ENCODE measurements around the gene GRID2. TPM values are rescaled to one million over a fixed set of nuclear protein-coding genes. Genes with fewer than 3 reads are reported as not detected.

Gene GRID2
- total RNA-seq, 1 experiment from 2014 or later: not detected

DNA sequence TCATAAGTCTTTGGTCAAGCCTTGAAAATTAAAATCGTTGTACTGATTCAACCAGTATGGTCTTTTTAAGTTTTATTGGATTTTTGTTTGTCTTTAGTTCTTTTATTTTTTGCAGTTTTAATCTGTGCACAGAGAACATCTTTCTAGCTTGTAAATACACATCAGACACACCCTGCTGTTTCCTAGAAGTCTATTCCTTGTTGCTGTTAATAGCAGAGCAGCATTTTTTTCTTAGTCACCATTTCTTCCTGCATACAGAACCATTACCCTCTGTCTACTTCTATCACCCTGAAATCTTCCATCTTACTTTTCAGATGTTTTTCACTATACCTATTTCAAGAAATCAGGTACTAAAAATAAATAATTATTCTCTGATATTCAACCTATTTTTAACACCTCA lies 375.4 kb downstream of the GRID2 start:
- DNase-seq (ENCODE audit: low read depth): no peak

DNA sequence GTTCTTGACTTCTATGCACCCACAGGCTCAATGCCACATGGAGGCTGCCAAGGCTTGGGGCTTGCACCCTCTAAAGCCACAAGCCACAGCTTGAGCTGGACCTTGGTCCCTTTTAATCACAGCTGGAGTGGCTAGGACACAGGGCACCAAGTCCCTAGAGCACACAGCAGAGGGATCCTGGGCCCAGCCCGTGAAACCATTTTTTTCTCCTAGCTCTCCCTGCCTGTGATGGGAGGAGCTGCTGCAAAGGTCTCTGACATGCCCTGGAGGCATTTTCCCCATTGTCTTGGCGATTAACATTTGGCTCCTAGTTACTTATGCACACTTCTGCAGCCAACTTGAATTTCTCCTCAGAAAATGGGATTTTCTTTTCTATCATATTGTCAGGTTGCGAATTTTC lies 410.9 kb downstream of the GRID2 start:
- no peak for DNase-seq (ENCODE audit: low read depth)

GRCh38 chr4:92733231-92733630 lies 429.5 kb downstream of the GRID2 start:
- no peak for DNase-seq (ENCODE audit: low read depth)

DNA sequence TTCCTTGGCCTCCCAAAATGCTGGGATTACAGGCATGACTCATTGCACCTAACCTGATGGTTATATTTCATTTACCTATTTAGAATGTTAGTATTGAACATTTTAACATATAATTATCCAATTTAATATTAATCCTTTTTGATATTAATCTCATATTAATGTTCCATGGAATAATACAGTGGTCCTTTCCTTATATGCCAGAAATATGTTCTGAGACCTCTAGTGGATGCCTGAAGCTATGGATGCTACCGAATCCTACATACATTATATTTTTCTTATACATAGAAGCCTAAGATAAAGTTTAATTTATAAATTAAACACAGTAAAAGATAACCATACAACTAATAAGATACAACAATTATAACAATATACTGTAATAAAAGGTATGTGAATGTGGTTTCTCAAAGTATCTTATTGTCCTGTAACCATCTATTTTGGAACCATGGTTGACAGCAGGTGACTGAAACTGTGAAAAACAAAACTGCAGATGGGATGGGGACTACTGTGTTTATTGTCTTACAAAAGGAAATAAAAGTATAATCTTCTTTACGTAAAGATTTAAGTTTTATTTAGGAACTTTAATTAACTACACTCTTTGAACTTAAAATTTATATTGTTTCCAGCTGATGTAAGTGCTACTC lies 431.4 kb downstream of the GRID2 start:
- DNase-seq (ENCODE audit: low read depth): no peak

- DNase-seq (ENCODE audit: low read depth): no peak
Observed at GRCh38 chr4:92760433-92760832, 456.7 kb downstream of the GRID2 start.

GRCh38 chr4:92776080-92776479 lies 472.3 kb downstream of the GRID2 start:
- no peak for DNase-seq (ENCODE audit: low read depth)

- DNase-seq (ENCODE audit: low read depth): no peak
Observed at GRCh38 chr4:92789741-92790140, 486.0 kb downstream of the GRID2 start.

DNA sequence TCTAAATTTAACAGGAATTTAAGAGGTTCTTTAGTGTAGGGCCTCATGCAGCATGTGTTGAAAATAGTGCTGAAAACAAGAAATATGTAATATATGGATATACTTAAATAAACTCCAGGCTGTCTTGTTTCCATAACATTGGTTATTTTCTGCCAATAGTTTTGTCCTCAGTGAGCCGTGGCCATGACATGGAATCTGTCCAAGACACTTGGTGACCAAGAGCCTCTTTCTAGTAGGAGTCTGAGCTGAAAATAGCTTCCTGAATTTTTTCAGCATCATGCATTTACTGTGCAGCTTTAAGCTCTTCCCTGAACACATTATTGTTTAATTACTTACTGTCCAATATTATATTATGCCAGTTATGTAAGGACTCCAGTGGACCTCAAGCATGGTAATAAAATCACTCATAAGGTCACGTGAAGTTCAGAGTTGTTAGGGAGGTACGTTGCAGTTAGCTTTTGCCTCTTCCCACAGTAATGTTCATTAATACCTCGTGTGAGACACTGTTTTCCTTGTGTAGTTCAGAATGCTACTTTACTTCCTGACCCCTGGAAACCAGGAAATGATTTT lies 488.2 kb downstream of the GRID2 start:
- DNase-seq (ENCODE audit: low read depth): no peak

GRCh38 chr4:92809381-92809780 lies 505.6 kb downstream of the GRID2 start:
- DNase-seq (ENCODE audit: low read depth): no peak

GRCh38 chr4:92812652-92813051 lies 508.9 kb downstream of the GRID2 start:
- no peak for DNase-seq (ENCODE audit: low read depth)

GRCh38 chr4:92814677-92815076 lies 510.9 kb downstream of the GRID2 start:
- DNase-seq (ENCODE audit: low read depth): no peak

DNA sequence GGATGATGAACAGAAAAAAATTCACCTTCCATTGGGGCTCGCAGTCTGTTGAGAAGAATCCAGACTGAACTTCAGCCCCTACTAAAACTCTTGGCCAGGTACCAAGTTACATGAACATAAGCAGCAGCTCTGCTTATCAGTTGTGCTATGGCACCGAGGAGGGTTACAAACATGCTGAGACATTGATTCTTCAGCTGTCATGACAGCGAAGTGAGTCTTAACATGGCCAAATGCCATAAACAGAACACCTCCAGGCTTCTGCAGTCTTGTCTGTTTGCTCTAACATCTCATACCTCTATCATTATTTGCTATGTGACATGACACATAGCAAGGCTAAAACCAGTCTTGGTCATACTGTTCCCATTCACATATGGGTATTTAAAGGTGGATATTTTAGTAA lies 521.5 kb downstream of the GRID2 start:
- no peak for DNase-seq (ENCODE audit: low read depth)

- no peak for DNase-seq (ENCODE audit: low read depth)
Observed at GRCh38 chr4:92825791-92826190, 522.0 kb downstream of the GRID2 start.

DNA sequence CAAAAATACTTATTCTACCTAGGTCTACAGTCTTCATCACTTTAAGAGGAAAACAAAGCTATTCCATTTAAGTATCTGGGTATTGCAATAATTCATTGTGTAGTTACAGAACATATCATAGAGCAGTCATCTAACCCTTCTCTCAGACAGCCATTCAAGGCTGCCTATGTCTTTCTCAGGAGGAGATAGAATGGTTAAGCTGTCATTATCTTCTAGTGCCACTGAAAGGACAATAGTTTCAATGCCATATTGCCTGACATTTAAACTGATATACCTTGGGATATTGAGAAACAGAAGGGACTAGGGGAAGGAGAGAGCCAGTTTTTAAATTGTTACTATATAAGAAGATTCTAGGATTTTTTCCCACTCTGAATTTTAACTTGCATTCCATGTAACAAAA lies 527.0 kb downstream of the GRID2 start:
- DNase-seq (ENCODE audit: low read depth): no peak

DNA sequence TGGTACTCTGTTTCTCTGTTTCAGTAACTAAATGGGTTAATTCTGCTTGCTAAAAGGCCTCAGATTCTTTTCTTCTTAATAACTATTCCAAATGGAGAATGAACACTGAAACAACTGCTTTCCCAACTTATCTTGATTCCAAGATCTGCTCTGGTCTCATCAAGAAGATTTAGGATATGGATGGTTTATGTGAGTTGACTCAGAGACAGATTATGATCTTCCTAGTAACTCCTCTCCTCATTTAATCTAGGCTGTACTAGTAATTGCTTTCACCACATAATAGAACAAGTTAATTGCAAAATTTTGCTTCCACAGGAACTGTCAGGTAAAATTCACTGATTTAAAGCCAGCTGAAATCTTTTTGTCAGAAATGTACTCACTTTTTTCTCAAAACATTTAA lies 537.1 kb downstream of the GRID2 start:
- no peak for DNase-seq (ENCODE audit: low read depth)

DNA sequence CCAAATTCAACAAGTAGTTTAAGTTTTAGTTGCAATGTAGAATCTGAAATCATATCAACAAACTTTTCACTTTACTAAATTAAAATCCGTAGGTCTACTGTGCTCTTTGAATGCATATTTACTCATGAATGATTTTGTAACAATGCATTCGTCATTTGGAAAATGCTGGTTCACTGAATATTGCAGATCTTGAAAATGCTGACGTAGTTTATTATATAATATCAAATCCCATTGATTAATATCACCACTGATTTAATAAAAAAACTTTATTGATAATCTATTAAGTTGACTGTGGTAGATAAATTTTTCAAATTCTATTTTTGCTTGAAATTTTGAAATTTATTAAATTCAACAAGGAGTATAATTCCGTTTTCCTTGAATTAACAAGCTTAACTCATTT lies 540.0 kb downstream of the GRID2 start:
- DNase-seq (ENCODE audit: low read depth): no peak

GRCh38 chr4:92847026-92847425 lies 543.3 kb downstream of the GRID2 start:
- no peak for DNase-seq (ENCODE audit: low read depth)

GRCh38 chr4:92862509-92862908 lies 558.7 kb downstream of the GRID2 start:
- DNase-seq (ENCODE audit: low read depth): no peak

DNA sequence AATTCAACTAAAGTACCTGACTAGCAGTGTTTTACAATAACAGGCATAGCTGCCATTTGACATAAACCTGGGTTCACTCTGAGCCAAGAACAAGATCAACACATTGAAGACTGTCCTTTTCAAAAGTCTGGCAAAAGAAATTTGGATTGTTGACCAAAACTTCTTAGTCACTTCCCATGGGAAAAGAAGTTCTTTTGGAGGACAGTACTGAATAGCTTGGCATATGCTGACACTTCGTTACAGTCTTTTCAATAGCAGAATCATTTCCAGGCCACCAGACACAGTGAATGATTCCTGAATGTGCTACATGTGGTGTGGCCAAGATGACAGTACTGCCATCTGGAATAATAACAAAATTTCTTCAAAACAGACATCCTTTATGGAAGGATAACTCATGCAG lies 560.3 kb downstream of the GRID2 start:
- DNase-seq (ENCODE audit: low read depth): no peak

DNA sequence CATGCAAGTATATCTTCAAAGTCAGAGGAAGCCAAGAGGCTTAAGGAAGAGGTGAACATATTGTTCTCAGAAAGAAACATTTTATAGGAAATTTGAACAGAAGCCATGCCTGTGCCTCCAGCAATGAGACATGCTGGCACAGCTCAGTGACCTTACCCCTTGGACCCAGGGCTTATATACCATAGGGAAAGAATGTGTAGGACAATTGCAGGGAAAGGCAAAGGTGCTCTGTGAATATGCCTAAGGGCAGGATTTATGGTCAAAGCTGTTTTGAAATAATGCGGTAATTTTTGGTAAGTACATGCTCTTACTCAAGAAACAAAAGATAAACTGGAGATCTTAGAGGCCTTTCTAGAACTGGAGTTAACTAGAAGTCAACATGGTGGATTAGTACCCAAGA lies 568.8 kb downstream of the GRID2 start:
- DNase-seq (ENCODE audit: low read depth): no peak

GRCh38 chr4:92885632-92886031 lies 581.9 kb downstream of the GRID2 start:
- DNase-seq (ENCODE audit: low read depth): no peak

DNA sequence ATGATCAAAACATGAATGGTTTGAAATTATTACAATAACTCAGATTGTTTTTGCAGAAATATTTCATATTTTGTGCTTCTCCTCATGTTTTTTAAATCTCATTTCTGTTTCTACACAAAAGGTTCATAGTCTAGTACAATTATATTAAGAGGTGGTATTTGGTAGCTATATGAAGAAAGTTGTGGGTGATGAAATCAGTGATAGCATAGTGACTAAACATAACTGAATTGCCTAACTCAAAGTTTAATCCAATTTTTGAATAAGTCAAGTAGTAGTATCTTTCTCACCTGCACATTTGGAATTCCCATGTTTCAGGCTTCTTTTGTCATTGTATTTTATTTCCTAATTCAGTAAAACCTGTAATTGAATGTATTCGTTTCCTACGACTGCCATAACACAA lies 648.7 kb downstream of the GRID2 start:
- DNase-seq (ENCODE audit: low read depth): no peak

DNA sequence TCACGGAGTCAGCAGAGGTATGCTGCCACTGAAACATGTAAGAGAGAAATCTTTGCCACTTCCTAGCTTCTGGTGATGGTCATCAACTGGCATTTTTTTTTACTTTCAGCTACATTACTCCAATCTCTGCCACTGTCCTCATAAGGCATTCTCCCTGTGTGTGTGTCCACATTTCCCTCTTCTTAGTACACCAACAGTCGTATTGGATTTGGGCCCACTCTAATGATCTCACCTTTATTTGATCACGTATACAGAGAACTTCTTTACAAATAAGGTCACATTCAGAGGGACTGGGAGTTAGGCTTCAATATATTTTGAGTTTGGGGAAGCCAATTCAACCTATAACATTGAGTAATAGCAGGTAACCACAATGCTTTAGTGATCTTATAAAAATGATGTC lies 649.1 kb downstream of the GRID2 start:
- no peak for DNase-seq (ENCODE audit: low read depth)

DNA sequence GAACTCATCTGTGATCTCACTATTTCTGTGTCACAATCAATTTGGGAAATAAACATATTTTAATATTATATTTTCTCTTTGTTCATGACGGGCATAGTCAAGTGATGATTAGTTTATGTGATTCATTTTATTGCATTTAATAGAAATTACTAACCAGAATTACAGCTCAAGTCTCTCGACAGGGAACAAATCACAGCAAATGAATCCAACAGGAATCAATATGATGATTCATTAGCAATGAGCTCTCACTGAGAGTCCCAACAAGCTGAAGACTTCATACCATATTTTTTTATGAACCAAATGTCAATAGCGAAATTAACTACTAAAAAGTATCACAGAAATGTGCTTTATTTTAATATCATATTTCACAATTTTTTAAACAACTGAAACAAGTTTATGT lies 649.7 kb downstream of the GRID2 start:
- DNase-seq (ENCODE audit: low read depth): no peak

All from LHCN-M2 (cell line).